HepG2 (cell line): ENCODE results near the gene OR2A25. TPM values are rescaled to one million over a fixed set of nuclear protein-coding genes. Genes with fewer than 3 reads are reported as not detected.

ENCODE experiments used
- ATAC-seq: fragments of 200-7000 bp; cut with Tn5 transposase; 3 replicates; pipeline ENCODE4 v1.9.1; 2020; ENCODE audit warnings: mild to moderate bottlenecking, moderate library complexity
- BruUV-seq: library from RNA; stranded (reverse); fragments of 400-500 nt; replicated peaks from 2 replicates; lab custom pipeline; 2021; lab: Mats Ljungman, UMichigan
- CTCF ChIA-PET: fragments of 300-600 bp; formaldehyde crosslinking; extraction: SDS; loops from one replicate; lab custom pipeline; 2021; ENCODE audit warnings: low total read pairs, inconsistent platforms, low intra/inter-chr PET ratio; lab: Yijun Ruan, JAX
- POLR2A ChIA-PET: fragments of 350-600 bp; sonication (Branson Sonifier 250); formaldehyde crosslinking; loops from one replicate; lab custom pipeline; 2020; ENCODE audit warnings: antibody characterized with exemption, inconsistent platforms; lab: Yijun Ruan, JAX
- DNase-seq: peaks from one replicate; pipeline ENCODE4 v3.0.0-alpha.2; 2015; ENCODE audit warnings: low spot score
- FAIRE-seq: peaks from 3 replicates; lab custom pipeline; 2011; peaks lifted over from hg19 to GRCh38; lab: Jason Lieb, UNC
- H2AFZ ChIP-seq: one replicate; pipeline ENCODE4 v1.6.1; 2011; ENCODE audit warnings: low read length, inconsistent platforms
- H3K27ac ChIP-seq: fragments of 300-600 bp; 3 replicates; pipeline ENCODE4 v1.8.0; 2011; ENCODE audit warnings: mixed run types, mild to moderate bottlenecking, mixed read lengths, low read length, inconsistent platforms; ENCODE audit not compliant: insufficient read depth; ENCODE audit errors: extremely low read length
- H3K27me3 ChIP-seq, 2 experiments: fragments of 200-600 bp in 1 of 2; 2 replicates in 1 of 2; 3 replicates in 1 of 2; pipeline versions ENCODE4 v1.6.0 to v1.8.0; 2011; ENCODE audit warnings: low read length in 2 of 2, mild to moderate bottlenecking in 2 of 2, moderate library complexity in 2 of 2, inconsistent platforms in 1 of 2; ENCODE audit not compliant: insufficient read depth in 2 of 2, control insufficient read depth in 1 of 2
- H3K36me3 ChIP-seq, 2 experiments: fragments of 200-600 bp in 1 of 2; replicated peaks in 1 of 2; 2 replicates in 1 of 2; 3 replicates in 1 of 2; pipeline versions ENCODE4 v1.5.1 to v1.8.0; 2011; ENCODE audit warnings: low read length in 2 of 2, inconsistent platforms in 1 of 2; ENCODE audit not compliant: insufficient read depth in 2 of 2, control insufficient read depth in 1 of 2
- H3K4me1 ChIP-seq: 2 replicates; pipeline ENCODE4 v1.5.1; 2012; ENCODE audit warnings: low read length, inconsistent platforms; ENCODE audit not compliant: insufficient read depth
- H3K4me2 ChIP-seq: 2 replicates; pipeline ENCODE4 v1.6.0; 2011; ENCODE audit warnings: low read depth, low read length, inconsistent platforms
- H3K4me3 ChIP-seq, 3 experiments: fragments of 200-600 bp in 1 of 3; sonication (generic), shearing (Covaris generic) in 1 of 3; replicated peaks in 1 of 3; 2 replicates each; pipeline ENCODE4 v1.5.1; 2011 to 2016; ENCODE audit warnings: low read length in 3 of 3, inconsistent platforms in 2 of 3, low read depth in 2 of 3, mild to moderate bottlenecking in 2 of 3, control low read depth in 1 of 3, mixed read lengths in 1 of 3; ENCODE audit not compliant: insufficient read depth in 1 of 3
- H3K79me2 ChIP-seq: one replicate; pipeline ENCODE4 v1.6.1; 2011; ENCODE audit warnings: low read length, inconsistent platforms; ENCODE audit not compliant: insufficient read depth
- H3K9ac ChIP-seq: 2 replicates; pipeline ENCODE4 v1.6.0; 2011; ENCODE audit warnings: mild to moderate bottlenecking, low read depth, low read length, inconsistent platforms; ENCODE audit not compliant: insufficient read depth
- H3K9me3 ChIP-seq: 2 replicates; pipeline ENCODE4 v1.5.1; 2012; ENCODE audit warnings: mild to moderate bottlenecking, low read length
- H4K20me1 ChIP-seq: 2 replicates; pipeline ENCODE4 v1.6.0; 2011; ENCODE audit warnings: inconsistent platforms, mild to moderate bottlenecking, low read length, moderate library complexity; ENCODE audit not compliant: insufficient read depth
- ELF3 ChIP-seq: IDR thresholded peaks from 2 replicates; pipeline ENCODE4 v1.6.1; 2016; ENCODE audit warnings: missing genetic modification reagents, missing compliant biosample characterization
- ETV5 ChIP-seq: IDR thresholded peaks from 2 replicates; pipeline ENCODE4 v1.6.1; 2018; ENCODE audit warnings: missing biosample characterization, missing genetic modification reagents, inconsistent platforms, borderline replicate concordance
- FOXA3 ChIP-seq: IDR thresholded peaks from 2 replicates; pipeline ENCODE4 v1.6.1; 2016; ENCODE audit warnings: missing genetic modification reagents, missing compliant biosample characterization
- FOXP1 ChIP-seq, 2 experiments: fragments of 450-650 bp in 1 of 2; IDR thresholded peaks; 2 replicates each; pipeline ENCODE4 v1.6.1; 2017 to 2018; ENCODE audit warnings: antibody characterized with exemption in 1 of 2
- ISL2 ChIP-seq: sonication (generic); formaldehyde crosslinking; IDR thresholded peaks from 2 replicates; pipeline ENCODE4 v1.5.0; 2020; ENCODE audit warnings: missing genetic modification reagents
- MAFF ChIP-seq: IDR thresholded peaks from 2 replicates; pipeline ENCODE4 v1.6.1; 2011; ENCODE audit warnings: low read depth, low read length, improper control_type of control experiment
- MAFK ChIP-seq, 2 experiments: IDR thresholded peaks in 1 of 2; conservative IDR thresholded peaks in 1 of 2; 2 replicates each; pipeline ENCODE4 v1.6.1; 2011; ENCODE audit warnings: improper control_type of control experiment in 2 of 2, low read length in 2 of 2
- NFIC ChIP-seq: IDR thresholded peaks from 2 replicates; pipeline ENCODE4 v1.6.1; 2012; ENCODE audit warnings: mild to moderate bottlenecking, low read length, inconsistent platforms
- NPAS2 ChIP-seq: sonication (generic); formaldehyde crosslinking; IDR thresholded peaks from 2 replicates; pipeline ENCODE4 v1.8.0; 2022; ENCODE audit warnings: mild to moderate bottlenecking, missing genetic modification reagents, borderline replicate concordance
- ONECUT2 ChIP-seq: sonication (generic); formaldehyde crosslinking; IDR thresholded peaks from 2 replicates; pipeline ENCODE4 v1.4.0; 2020; ENCODE audit warnings: missing genetic modification reagents
- SOX13 ChIP-seq, 3 experiments: fragments of 450-650 bp in 1 of 3; sonication (generic) in 1 of 3; formaldehyde crosslinking in 1 of 3; IDR thresholded peaks in 2 of 3; conservative IDR thresholded peaks in 1 of 3; 2 replicates each; pipeline versions ENCODE4 v1.5.0 to v1.6.1; 2016 to 2020; ENCODE audit warnings: antibody characterized with exemption in 1 of 3, mild to moderate bottlenecking in 1 of 3, missing compliant biosample characterization in 1 of 3, missing genetic modification reagents in 1 of 3, moderate library complexity in 1 of 3
- TCF7 ChIP-seq: sonication (generic); IDR thresholded peaks from 2 replicates; pipeline ENCODE4 v1.6.1; 2016; ENCODE audit warnings: antibody characterized with exemption, low read depth
- ZNF773 ChIP-seq: sonication (generic); formaldehyde crosslinking; IDR thresholded peaks from 2 replicates; pipeline ENCODE4 v1.4.0; 2020; ENCODE audit warnings: missing genetic modification reagents, borderline replicate concordance
- ZNF879 ChIP-seq: sonication (generic); formaldehyde crosslinking; IDR thresholded peaks from 2 replicates; pipeline ENCODE4 v1.8.1; 2023; ENCODE audit warnings: missing genetic modification reagents
- WGBS: methylation state at CpG from one replicate; pipeline ENCODE4 v1.1.6; 2017; ENCODE audit warnings: low lambda C conversion rate; 5-methylcytosine and 5-hydroxymethylcytosine counted together
- in situ Hi-C: cut with HindIII; loops from 2 replicates; pipeline ENCODE4 v1.10.0; 2017; ENCODE audit warnings: low pct_unique_long_range_greater_than_20kb; ENCODE audit not compliant: extremely low pct_ligation_motif_present
- intact Hi-C: fragments of 100-400 bp; cut with micrococcal nuclease; formaldehyde crosslinking; loops from one replicate; pipeline ENCODE4 v1.10.0; 2022; ENCODE audit not compliant: unreplicated experiment
- polyA plus RNA-seq, 8 experiments: library from polyadenylated mRNA; depleted of rRNA in 3 of 8; stranded (reverse) in 7 of 8; unstranded in 1 of 8; fragments of >200 nt; fragmentation: Illumina TruSeq in 4 of 8; extraction: Trizol in 4 of 8; gene quantifications; 2 replicates each; pipeline versions ENCODE4 v1.2.1 to v1.2.3, GENCODE V29; 2011 to 2016; ENCODE audit warnings: low read depth in 4 of 8, missing spikeins in 1 of 8, mixed read lengths in 1 of 8; ENCODE audit not compliant: insufficient read depth in 1 of 8
- total RNA-seq, 5 experiments: library from RNA; depleted of rRNA; stranded (reverse); fragments of >200 nt; fragmentation: Illumina TruSeq; extraction: Trizol; gene quantifications; 2 replicates each; pipeline ENCODE4 v1.2.3, GENCODE V29; 2016; ENCODE audit warnings: low read depth in 1 of 5
- TF ChIP-seq, protein P1 (sequence below): IDR thresholded peaks from 2 replicates; pipeline ENCODE4 v1.4.0; 2020; ENCODE audit warnings: mild to moderate bottlenecking, missing genetic modification reagents
- TF ChIP-seq, protein P2 (sequence below): sonication (generic); formaldehyde crosslinking; conservative IDR thresholded peaks from 2 replicates; pipeline ENCODE4 v1.4.0; 2020; ENCODE audit warnings: mild to moderate bottlenecking, missing genetic modification reagents, moderate library complexity

OR2A25 gene
- total and polyA plus RNA-seq, 2 of the 13 experiments (the other 11 are each of a cell fraction or from before 2014, with no cell fraction given): 0.07 TPM; not detected in 1

DNA sequence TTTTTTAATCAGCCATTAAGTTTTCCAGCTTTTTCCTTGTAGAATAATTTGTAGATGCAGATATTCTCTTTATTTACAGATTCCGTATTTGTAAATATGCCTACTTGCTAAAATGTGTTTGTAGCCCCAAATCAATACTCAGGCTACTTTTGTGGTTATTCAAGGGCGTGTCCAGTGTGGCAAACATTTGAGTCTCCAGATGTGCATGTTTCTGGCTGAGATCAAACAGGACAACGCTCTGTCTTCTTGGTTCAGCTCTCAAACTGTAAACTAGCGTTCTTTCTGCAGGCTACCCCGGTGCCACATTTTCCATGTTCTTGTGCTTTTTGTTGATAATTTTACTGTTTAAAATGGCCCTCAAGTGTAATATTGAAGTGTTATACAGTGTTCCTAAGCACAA lies 37.1 kb upstream of the OR2A25 start:
- H4K20me1 ChIP-seq: no peaks in the 10 kb centered on the region
- H3K36me3 ChIP-seq: no peaks in the 10 kb centered on the region
- no peak overlapping the region for H3K27ac ChIP-seq
- no peaks in the 10 kb centered on the region for H3K9me3 ChIP-seq
- H3K79me2 ChIP-seq: no peaks in the 10 kb centered on the region
- no peak overlapping the region for H3K9ac ChIP-seq
- WGBS: under 1% methylated on average over 5 of the region's 5 CpGs
- POLR2A ChIA-PET: interaction anchor here (1.2 kb wide), 1 partner anchor 131 kb away, joined by 5 read pairs; the partner anchor contains the start of gene TCAF1
- DNase-seq (peak; percentile 35), FAIRE-seq (no peak), ATAC-seq (peak; percentile 79)
- no TSS peak for BruUV-seq
- H3K27me3 ChIP-seq: no peaks in the 10 kb centered on the region
- no peak overlapping the region for H3K4me3 ChIP-seq
- intact Hi-C loops (loop anchor here (5.0 kb wide), 1 partner anchor 845 kb away; no protein-coding TSS in a partner anchor), in situ Hi-C loops (no loop called here)
- H3K4me1 ChIP-seq: peaks cover 10% of the 10 kb centered on the region; the same call in 1 of the 2 replicates
- H2AFZ ChIP-seq: no peak overlapping the region
- CTCF ChIA-PET: no interaction called here
- H3K4me2 ChIP-seq: no peak overlapping the region
- no peak for TF ChIP-seq NPAS2
- no peak for TF ChIP-seq ELF3 (CRISPR knock-in tag)
- peak; percentile 47 for TF ChIP-seq TCF7
- TF ChIP-seq ZNF773 (CRISPR knock-in tag): no peak
- TF ChIP-seq ETV5 (CRISPR knock-in tag): peak; percentile 38; the same call in 1 of the 2 replicates
- TF ChIP-seq ONECUT2 (CRISPR knock-in tag): peak; percentile 71
- TF ChIP-seq NFIC: peak; percentile 31; the same call in 1 of the 2 replicates
- no peak for TF ChIP-seq ZNF879 (CRISPR knock-in tag)
- no peak for TF ChIP-seq SOX13 (IDR thresholded peaks at IDR 0.05)
- peak in 1 of 2 experiments; percentile 25; a peak in 1 of 4 replicates for TF ChIP-seq SOX13 (CRISPR knock-in tag; conservative IDR thresholded peaks at IDR 0.05 in 1 of 2, IDR thresholded peaks at IDR 0.05 in 1 of 2)
- TF ChIP-seq, protein P1, sequence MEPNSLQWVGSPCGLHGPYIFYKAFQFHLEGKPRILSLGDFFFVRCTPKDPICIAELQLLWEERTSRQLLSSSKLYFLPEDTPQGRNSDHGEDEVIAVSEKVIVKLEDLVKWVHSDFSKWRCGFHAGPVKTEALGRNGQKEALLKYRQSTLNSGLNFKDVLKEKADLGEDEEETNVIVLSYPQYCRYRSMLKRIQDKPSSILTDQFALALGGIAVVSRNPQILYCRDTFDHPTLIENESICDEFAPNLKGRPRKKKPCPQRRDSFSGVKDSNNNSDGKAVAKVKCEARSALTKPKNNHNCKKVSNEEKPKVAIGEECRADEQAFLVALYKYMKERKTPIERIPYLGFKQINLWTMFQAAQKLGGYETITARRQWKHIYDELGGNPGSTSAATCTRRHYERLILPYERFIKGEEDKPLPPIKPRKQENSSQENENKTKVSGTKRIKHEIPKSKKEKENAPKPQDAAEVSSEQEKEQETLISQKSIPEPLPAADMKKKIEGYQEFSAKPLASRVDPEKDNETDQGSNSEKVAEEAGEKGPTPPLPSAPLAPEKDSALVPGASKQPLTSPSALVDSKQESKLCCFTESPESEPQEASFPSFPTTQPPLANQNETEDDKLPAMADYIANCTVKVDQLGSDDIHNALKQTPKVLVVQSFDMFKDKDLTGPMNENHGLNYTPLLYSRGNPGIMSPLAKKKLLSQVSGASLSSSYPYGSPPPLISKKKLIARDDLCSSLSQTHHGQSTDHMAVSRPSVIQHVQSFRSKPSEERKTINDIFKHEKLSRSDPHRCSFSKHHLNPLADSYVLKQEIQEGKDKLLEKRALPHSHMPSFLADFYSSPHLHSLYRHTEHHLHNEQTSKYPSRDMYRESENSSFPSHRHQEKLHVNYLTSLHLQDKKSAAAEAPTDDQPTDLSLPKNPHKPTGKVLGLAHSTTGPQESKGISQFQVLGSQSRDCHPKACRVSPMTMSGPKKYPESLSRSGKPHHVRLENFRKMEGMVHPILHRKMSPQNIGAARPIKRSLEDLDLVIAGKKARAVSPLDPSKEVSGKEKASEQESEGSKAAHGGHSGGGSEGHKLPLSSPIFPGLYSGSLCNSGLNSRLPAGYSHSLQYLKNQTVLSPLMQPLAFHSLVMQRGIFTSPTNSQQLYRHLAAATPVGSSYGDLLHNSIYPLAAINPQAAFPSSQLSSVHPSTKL (CRISPR knock-in tag): peak; percentile 62
- peak; percentile 47; the same call in 1 of the 2 replicates for TF ChIP-seq FOXA3 (CRISPR knock-in tag)
- TF ChIP-seq FOXP1 (IDR thresholded peaks at IDR 0.05): no peak
- TF ChIP-seq FOXP1 (CRISPR knock-in tag; IDR thresholded peaks at IDR 0.05): peak; percentile 71; the same call in 1 of the 2 replicates
- TF ChIP-seq, protein P2, sequence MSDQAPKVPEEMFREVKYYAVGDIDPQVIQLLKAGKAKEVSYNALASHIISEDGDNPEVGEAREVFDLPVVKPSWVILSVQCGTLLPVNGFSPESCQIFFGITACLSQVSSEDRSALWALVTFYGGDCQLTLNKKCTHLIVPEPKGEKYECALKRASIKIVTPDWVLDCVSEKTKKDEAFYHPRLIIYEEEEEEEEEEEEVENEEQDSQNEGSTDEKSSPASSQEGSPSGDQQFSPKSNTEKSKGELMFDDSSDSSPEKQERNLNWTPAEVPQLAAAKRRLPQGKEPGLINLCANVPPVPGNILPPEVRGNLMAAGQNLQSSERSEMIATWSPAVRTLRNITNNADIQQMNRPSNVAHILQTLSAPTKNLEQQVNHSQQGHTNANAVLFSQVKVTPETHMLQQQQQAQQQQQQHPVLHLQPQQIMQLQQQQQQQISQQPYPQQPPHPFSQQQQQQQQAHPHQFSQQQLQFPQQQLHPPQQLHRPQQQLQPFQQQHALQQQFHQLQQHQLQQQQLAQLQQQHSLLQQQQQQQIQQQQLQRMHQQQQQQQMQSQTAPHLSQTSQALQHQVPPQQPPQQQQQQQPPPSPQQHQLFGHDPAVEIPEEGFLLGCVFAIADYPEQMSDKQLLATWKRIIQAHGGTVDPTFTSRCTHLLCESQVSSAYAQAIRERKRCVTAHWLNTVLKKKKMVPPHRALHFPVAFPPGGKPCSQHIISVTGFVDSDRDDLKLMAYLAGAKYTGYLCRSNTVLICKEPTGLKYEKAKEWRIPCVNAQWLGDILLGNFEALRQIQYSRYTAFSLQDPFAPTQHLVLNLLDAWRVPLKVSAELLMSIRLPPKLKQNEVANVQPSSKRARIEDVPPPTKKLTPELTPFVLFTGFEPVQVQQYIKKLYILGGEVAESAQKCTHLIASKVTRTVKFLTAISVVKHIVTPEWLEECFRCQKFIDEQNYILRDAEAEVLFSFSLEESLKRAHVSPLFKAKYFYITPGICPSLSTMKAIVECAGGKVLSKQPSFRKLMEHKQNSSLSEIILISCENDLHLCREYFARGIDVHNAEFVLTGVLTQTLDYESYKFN (CRISPR knock-in tag): peak; percentile 57
- peak; percentile 52 for TF ChIP-seq ISL2 (CRISPR knock-in tag)
- 0 out of 4 replicates have a peak, but pooled peaks have one; percentile 7 to 29 for TF ChIP-seq MAFK (conservative IDR thresholded peaks at IDR 0.05 in 1 of 2, IDR thresholded peaks at IDR 0.05 in 1 of 2; ENCODE audit: low read length in 2 of 2)
- 0 out of 2 replicates have a peak, but pooled peaks have one; percentile 20 for TF ChIP-seq MAFF
